Measurements from ENCODE around the gene CUX1. TPM values are rescaled to one million over a fixed set of nuclear protein-coding genes. Genes with fewer than 3 reads are reported as not detected.
"Not testable (repeated sequence)": the region's sequence is repeated elsewhere in the genome, so short reads cannot be mapped to it uniquely, and the experiment has no call there.

Gene CUX1
- total RNA-seq, 2 donors from 2014 or later = 42.0 to 47.5 TPM

DNA sequence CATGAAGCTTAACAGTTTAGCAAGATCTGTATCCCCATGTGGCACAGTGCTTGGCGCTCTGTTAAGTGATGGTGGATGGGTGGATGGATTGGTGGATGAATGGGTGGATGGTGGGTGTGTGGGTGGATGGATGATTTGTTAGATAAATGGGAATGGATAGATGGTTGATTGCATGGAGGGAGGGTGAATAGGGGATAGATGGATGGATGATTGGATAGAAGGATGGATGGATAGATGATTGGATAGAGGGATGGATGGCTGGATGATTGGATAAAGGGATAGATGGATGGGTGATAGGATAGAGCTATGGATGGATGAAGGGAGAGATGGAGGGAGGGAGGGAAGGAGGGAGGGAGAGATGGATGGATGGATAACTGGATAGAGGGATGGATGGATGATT lies 229.7 kb downstream of the CUX1 start:
- Histone ChIP-seq H3K9me3 (no peaks in the 10 kb centered on the region), H3K27me3 (no peaks in the 10 kb centered on the region), H3K4me3 (no peak overlapping the region), H3K4me1 (no peaks in the 10 kb centered on the region), H3K36me3 (replicated peaks in 1 of 2; ENCODE audit: insufficient read depth in 1 of 2, low read depth in 2 of 2) (no peaks in the 10 kb centered on the region), H3K27ac (no peak overlapping the region)
- 95 to 100% methylated on average over 1 of the region's 1 CpG for WGBS, 2 donors
- intact Hi-C loops (cut with DNase I) = no loop called here
- no peak for ATAC-seq
- TF ChIP-seq POLR2A (IDR thresholded peaks at IDR 0.05) = no peak
- no peak for DNase-seq

GRCh38 chr7:102049765-102050164 lies 232.3 kb downstream of the CUX1 start:
- no peak overlapping the region for H3K4me3 ChIP-seq
- no peak overlapping the region for H3K27ac ChIP-seq

GRCh38 chr7:102050864-102051460 lies 233.5 kb downstream of the CUX1 start:
- H3K27me3 ChIP-seq = no peaks in the 10 kb centered on the region
- no peaks in the 10 kb centered on the region for H3K4me1 ChIP-seq
- no peak for DNase-seq
- TF ChIP-seq POLR2A (IDR thresholded peaks at IDR 0.05) = no peak
- TF ChIP-seq, protein P1, sequence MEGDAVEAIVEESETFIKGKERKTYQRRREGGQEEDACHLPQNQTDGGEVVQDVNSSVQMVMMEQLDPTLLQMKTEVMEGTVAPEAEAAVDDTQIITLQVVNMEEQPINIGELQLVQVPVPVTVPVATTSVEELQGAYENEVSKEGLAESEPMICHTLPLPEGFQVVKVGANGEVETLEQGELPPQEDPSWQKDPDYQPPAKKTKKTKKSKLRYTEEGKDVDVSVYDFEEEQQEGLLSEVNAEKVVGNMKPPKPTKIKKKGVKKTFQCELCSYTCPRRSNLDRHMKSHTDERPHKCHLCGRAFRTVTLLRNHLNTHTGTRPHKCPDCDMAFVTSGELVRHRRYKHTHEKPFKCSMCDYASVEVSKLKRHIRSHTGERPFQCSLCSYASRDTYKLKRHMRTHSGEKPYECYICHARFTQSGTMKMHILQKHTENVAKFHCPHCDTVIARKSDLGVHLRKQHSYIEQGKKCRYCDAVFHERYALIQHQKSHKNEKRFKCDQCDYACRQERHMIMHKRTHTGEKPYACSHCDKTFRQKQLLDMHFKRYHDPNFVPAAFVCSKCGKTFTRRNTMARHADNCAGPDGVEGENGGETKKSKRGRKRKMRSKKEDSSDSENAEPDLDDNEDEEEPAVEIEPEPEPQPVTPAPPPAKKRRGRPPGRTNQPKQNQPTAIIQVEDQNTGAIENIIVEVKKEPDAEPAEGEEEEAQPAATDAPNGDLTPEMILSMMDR (IDR thresholded peaks at IDR 0.05) = no peak
- H3K4me3 ChIP-seq = no peak overlapping the region
- no peak for ATAC-seq
- no peaks in the 10 kb centered on the region for H3K36me3 ChIP-seq (replicated peaks in 1 of 2; ENCODE audit: insufficient read depth in 1 of 2, low read depth in 2 of 2)
- no peak overlapping the region for H3K27ac ChIP-seq
- no peaks in the 10 kb centered on the region for H3K9me3 ChIP-seq
- WGBS, 2 donors = 80 to 90% methylated on average over 13 of the region's 13 CpGs
- intact Hi-C loops (cut with DNase I) = no loop called here

More at GRCh38 chr7:102049765-102050164, 232.3 kb downstream of the CUX1 start:
- Histone ChIP-seq H3K36me3 (replicated peaks in 1 of 2; ENCODE audit: insufficient read depth in 1 of 2, low read depth in 2 of 2) (no peaks in the 10 kb centered on the region), H3K9me3 (no peaks in the 10 kb centered on the region), H3K4me1 (no peaks in the 10 kb centered on the region), H3K27me3 (no peaks in the 10 kb centered on the region)
- intact Hi-C loops (cut with DNase I) = no loop called here
- 95 to 96% methylated on average over 7 to 8 of the region's 8 CpGs for WGBS, 2 donors
- ATAC-seq (no peak), DNase-seq (no peak)
- no peak for TF ChIP-seq POLR2A (IDR thresholded peaks at IDR 0.05)
- TF ChIP-seq, protein P1 (IDR thresholded peaks at IDR 0.05) = no peak

DNA sequence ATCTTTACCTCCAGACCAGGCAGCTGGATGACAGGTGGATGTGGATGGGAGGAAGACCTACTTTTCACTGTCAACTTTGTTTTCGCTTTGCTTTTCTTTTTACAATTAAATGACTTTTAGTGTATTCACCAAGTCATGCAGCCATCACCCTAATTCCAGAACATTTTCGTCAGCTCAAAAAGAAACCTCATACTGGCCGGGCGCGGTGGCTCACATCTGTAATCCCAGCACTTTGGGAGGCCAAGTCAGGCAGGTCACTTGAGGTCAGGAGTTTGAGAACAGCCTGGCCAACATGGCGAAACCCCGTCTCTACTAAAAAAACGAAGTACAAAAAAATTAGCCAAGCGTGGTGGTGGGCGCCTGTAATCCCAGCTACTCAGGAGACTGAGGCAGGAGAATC lies 234.3 kb downstream of the CUX1 start:
- H3K4me1 ChIP-seq; H3K36me3 ChIP-seq (replicated peaks in 1 of 2; ENCODE audit: insufficient read depth in 1 of 2, low read depth in 2 of 2); H3K4me3 ChIP-seq; H3K27ac ChIP-seq; DNase-seq; ATAC-seq; H3K27me3 ChIP-seq; intact Hi-C loops (cut with DNase I); H3K9me3 ChIP-seq: not testable (repeated sequence)
- 90 to 92% methylated on average over 10 of the region's 10 CpGs for WGBS, 2 donors

- ATAC-seq (no peak), DNase-seq (no peak)
- Histone ChIP-seq H3K27ac (no peak overlapping the region), H3K36me3 (replicated peaks in 1 of 2; ENCODE audit: insufficient read depth in 1 of 2, low read depth in 2 of 2) (no peaks in the 10 kb centered on the region), H3K4me3 (no peak overlapping the region), H3K27me3 (no peaks in the 10 kb centered on the region), H3K9me3 (no peaks in the 10 kb centered on the region), H3K4me1 (no peaks in the 10 kb centered on the region)
- WGBS, 2 donors = 95 to 98% methylated on average over 2 of the region's 2 CpGs
- no peak for TF ChIP-seq POLR2A (IDR thresholded peaks at IDR 0.05)
- TF ChIP-seq, protein P1 (IDR thresholded peaks at IDR 0.05) = no peak
- intact Hi-C loops (cut with DNase I) = no loop called here
Measured at GRCh38 chr7:102054158-102054557, 236.7 kb downstream of the CUX1 start.

All from body of pancreas (tissue), 4 donors.